Activated T-helper 2 cell treated with anti-CD3 and anti-CD28 coated beads, Interferon-gamma antibody, Interleukin-2, Interleukin-4, amounts not matched to agents 10 μg/mL and 5 μg/mL and 100 μg/mL, durations not matched to agents 14 hours and 24 hours and 36 hours (primary cell): Measurements from ENCODE around the gene HIP1R. TPM values are rescaled to one million over a fixed set of nuclear protein-coding genes. Genes with fewer than 3 reads are reported as not detected.
A peak's percentile ranks its signal among the peaks of the same experiment; 100 is the strongest.

Source experiments
- DNase-seq: peaks from one replicate; pipeline ENCODE4 v3.0.0; 2021; ENCODE audit warnings: low spot score
- H3K27ac Mint-ChIP-seq: one replicate; pipeline ENCODE4 v1.8.0; 2021; ENCODE audit warnings: mixed read lengths
- H3K27me3 Mint-ChIP-seq: one replicate; pipeline ENCODE4 v1.8.0; 2021; ENCODE audit warnings: low read depth, mixed read lengths
- H3K36me3 Mint-ChIP-seq: one replicate; pipeline ENCODE4 v1.8.0; 2021; ENCODE audit warnings: low read depth, mixed read lengths
- H3K4me1 Mint-ChIP-seq: one replicate; pipeline ENCODE4 v1.8.0; 2021; ENCODE audit warnings: low read depth, mixed read lengths
- H3K4me3 Mint-ChIP-seq: one replicate; pipeline ENCODE4 v1.8.0; 2021; ENCODE audit warnings: low read depth, mild to moderate bottlenecking, moderate library complexity, mixed read lengths
- H3K9me3 Mint-ChIP-seq: one replicate; pipeline ENCODE4 v1.8.0; 2021; ENCODE audit warnings: mixed read lengths
- intact Hi-C: fragments of 100-400 bp; cut with micrococcal nuclease; formaldehyde crosslinking; loops from one replicate; pipeline ENCODE4 v1.15.1; 2023
- total RNA-seq: library from RNA; stranded (reverse); gene quantifications from 2 replicates; pipeline ENCODE4 v1.2.3, GENCODE V29; 2022

Gene HIP1R
- total RNA-seq, 1 donor from 2014 or later, result 28.8 TPM

DNA sequence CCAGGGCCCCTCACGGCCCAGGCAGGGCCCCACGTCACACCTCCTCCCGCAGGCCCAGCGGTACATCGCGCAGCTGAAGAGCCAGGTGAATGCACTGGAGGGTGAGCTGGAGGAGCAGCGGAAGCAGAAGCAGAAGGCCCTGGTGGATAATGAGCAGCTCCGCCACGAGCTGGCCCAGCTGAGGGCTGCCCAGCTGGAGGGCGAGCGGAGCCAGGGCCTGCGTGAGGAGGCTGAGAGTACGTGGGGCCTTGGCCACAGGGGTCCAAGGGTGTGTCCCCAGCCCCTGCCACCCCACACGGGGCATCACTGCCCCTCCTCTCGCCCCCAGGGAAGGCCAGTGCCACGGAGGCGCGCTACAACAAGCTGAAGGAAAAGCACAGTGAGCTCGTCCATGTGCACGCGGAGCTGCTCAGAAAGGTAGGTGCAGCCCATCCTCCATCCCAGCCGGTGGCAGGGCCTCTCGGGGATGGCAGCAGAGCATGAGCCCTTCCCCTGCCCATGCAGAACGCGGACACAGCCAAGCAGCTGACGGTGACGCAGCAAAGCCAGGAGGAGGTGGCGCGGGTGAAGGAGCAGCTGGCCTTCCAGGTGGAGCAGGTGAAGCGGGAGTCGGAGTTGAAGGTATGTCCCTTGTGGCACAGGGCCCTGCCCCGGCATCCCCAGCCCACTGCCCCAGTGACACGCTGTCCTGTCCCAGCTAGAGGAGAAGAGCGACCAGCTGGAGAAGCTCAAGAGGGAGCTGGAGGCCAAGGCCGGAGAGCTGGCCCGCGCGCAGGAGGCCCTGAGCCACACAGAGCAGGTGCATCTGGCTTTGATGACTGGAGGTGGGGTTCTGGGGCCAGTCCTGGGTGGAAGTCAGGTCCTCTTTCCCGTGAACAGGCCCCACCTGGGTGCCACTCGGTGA lies 20.9 kb downstream of the HIP1R start:
- H3K36me3 Mint-ChIP-seq, result peaks cover 2% of the 10 kb centered on the region
- no peaks in the 10 kb centered on the region for H3K9me3 Mint-ChIP-seq
- no peak overlapping the region for H3K27ac Mint-ChIP-seq
- no peaks in the 10 kb centered on the region for H3K4me1 Mint-ChIP-seq
- DNase-seq, result no peak
- intact Hi-C loops, result no loop called here
- H3K4me3 Mint-ChIP-seq, result no peak overlapping the region
- H3K27me3 Mint-ChIP-seq, result no peaks in the 10 kb centered on the region

DNA sequence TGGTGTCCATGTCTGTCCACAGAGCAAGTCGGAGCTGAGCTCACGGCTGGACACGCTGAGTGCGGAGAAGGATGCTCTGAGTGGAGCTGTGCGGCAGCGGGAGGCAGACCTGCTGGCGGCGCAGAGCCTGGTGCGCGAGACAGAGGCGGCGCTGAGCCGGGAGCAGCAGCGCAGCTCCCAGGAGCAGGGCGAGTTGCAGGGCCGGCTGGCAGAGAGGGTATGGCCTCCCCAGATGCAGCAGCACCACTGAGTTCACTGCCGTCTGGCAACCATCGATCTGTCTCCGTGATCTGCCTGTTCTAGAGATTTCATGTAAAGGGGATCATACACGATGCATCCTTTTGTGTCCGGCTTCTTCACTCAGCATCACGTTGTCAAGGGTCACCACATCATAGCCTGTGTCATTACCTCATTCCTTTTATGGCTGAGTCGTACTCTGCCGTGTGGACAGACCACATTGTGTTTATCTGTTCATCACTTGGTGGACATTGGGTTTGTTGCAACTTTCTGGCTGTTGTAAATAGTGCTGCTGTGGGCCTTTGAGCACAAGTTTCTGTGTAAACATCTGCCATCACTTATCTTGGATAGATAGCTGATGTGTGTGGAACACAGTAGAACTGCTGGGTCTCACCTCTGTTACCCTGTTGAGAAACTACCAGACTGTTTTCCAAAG lies 21.9 kb downstream of the HIP1R start:
- H3K4me1 Mint-ChIP-seq, result no peaks in the 10 kb centered on the region
- intact Hi-C loops, result no loop called here
- H3K27me3 Mint-ChIP-seq, result no peaks in the 10 kb centered on the region
- H3K9me3 Mint-ChIP-seq, result no peaks in the 10 kb centered on the region
- no peak overlapping the region for H3K4me3 Mint-ChIP-seq
- peaks cover 6% of the 10 kb centered on the region for H3K36me3 Mint-ChIP-seq
- DNase-seq, result no peak
- no peak overlapping the region for H3K27ac Mint-ChIP-seq

DNA sequence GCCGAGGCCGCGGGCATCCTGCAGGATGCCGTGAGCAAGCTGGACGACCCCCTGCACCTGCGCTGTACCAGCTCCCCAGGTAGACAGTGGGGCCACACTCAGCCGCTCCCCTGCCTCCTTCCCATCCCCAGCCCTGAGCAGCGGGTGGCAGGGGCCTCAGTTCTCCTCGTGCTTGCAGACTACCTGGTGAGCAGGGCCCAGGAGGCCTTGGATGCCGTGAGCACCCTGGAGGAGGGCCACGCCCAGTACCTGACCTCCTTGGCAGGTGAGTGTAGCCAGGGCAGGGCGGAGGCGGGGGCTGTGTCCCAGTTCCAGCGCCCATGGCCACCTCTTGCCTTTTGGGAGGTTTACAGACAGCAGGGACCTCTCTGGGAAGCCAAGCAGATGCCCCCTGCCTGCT lies 22.9 kb downstream of the HIP1R start:
- peaks cover 6% of the 10 kb centered on the region for H3K36me3 Mint-ChIP-seq
- H3K9me3 Mint-ChIP-seq, result no peaks in the 10 kb centered on the region
- no peak overlapping the region for H3K27ac Mint-ChIP-seq
- no peaks in the 10 kb centered on the region for H3K4me1 Mint-ChIP-seq
- no peaks in the 10 kb centered on the region for H3K27me3 Mint-ChIP-seq
- no peak for DNase-seq
- H3K4me3 Mint-ChIP-seq, result no peak overlapping the region
- intact Hi-C loops, result no loop called here

GRCh38 chr12:122858591-122859302 lies 23.5 kb downstream of the HIP1R start:
- intact Hi-C loops, result no loop called here
- no peak overlapping the region for H3K4me3 Mint-ChIP-seq
- no peak overlapping the region for H3K27ac Mint-ChIP-seq
- no peaks in the 10 kb centered on the region for H3K4me1 Mint-ChIP-seq
- no peaks in the 10 kb centered on the region for H3K27me3 Mint-ChIP-seq
- H3K9me3 Mint-ChIP-seq, result no peaks in the 10 kb centered on the region
- DNase-seq, result no peak
- peaks cover 6% of the 10 kb centered on the region for H3K36me3 Mint-ChIP-seq

- Mint-ChIP-seq H3K27me3 (no peaks in the 10 kb centered on the region), H3K4me1 (no peaks in the 10 kb centered on the region), H3K36me3 (peaks cover 6% of the 10 kb centered on the region), H3K9me3 (no peaks in the 10 kb centered on the region), H3K4me3 (no peak overlapping the region), H3K27ac (no peak overlapping the region)
- intact Hi-C loops, result loop anchor here (1.0 kb wide), 1 partner anchor 93 kb away; no protein-coding TSS in a partner anchor
- DNase-seq, result no peak
Measured at GRCh38 chr12:122859303-122860039, 24.2 kb downstream of the HIP1R start.

- H3K27ac Mint-ChIP-seq, result no peak overlapping the region
- no peak overlapping the region for H3K4me3 Mint-ChIP-seq
- DNase-seq, result peak; percentile 67
- intact Hi-C loops, result loop anchor here (1.0 kb wide), 1 partner anchor 92 kb away; no protein-coding TSS in a partner anchor
- no peaks in the 10 kb centered on the region for H3K4me1 Mint-ChIP-seq
- no peaks in the 10 kb centered on the region for H3K27me3 Mint-ChIP-seq
- peaks cover 10% of the 10 kb centered on the region for H3K36me3 Mint-ChIP-seq
- no peaks in the 10 kb centered on the region for H3K9me3 Mint-ChIP-seq
Measured at GRCh38 chr12:122860040-122860853, 25.0 kb downstream of the HIP1R start.

DNA sequence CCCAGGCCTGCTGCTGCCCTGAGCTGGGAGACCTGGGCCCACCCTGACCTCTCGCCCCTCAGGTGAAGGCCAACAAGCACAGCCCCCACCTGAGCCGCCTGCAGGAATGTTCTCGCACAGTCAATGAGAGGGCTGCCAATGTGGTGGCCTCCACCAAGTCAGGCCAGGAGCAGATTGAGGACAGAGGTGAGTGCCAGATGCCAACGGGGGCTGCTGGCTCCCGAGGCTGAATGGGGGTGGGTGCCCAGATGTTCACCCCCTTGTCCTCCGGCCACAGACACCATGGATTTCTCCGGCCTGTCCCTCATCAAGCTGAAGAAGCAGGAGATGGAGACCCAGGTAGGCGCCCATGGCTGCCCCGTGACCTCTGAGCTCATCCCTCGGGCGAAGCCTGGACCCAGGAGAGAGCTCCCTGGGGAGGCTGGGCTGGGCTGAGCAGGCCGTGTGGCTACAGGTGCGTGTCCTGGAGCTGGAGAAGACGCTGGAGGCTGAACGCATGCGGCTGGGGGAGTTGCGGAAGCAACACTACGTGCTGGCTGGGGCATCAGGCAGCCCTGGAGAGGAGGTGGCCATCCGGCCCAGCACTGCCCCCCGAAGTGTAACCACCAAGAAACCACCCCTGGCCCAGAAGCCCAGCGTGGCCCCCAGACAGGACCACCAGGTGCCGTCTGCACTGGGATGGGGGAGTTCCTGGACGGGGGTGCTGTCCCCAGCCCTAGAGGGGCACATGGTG lies 25.8 kb downstream of the HIP1R start:
- Mint-ChIP-seq H3K27ac (no peak overlapping the region), H3K9me3 (no peaks in the 10 kb centered on the region), H3K4me3 (no peak overlapping the region), H3K27me3 (no peaks in the 10 kb centered on the region), H3K4me1 (no peaks in the 10 kb centered on the region), H3K36me3 (peaks cover 12% of the 10 kb centered on the region)
- intact Hi-C loops, result loop anchor here (1.0 kb wide), 1 partner anchor 91 kb away; no protein-coding TSS in a partner anchor
- no peak for DNase-seq

GRCh38 chr12:122861587-122861970 lies 26.3 kb downstream of the HIP1R start:
- Mint-ChIP-seq H3K4me1 (no peaks in the 10 kb centered on the region), H3K4me3 (no peak overlapping the region), H3K36me3 (peaks cover 17% of the 10 kb centered on the region), H3K27ac (no peak overlapping the region), H3K9me3 (no peaks in the 10 kb centered on the region), H3K27me3 (no peaks in the 10 kb centered on the region)
- intact Hi-C loops, result no loop called here
- DNase-seq, result no peak

- no peaks in the 10 kb centered on the region for H3K27me3 Mint-ChIP-seq
- DNase-seq, result no peak
- intact Hi-C loops, result no loop called here
- no peak overlapping the region for H3K27ac Mint-ChIP-seq
- no peaks in the 10 kb centered on the region for H3K9me3 Mint-ChIP-seq
- H3K4me1 Mint-ChIP-seq, result no peaks in the 10 kb centered on the region
- H3K4me3 Mint-ChIP-seq, result no peak overlapping the region
- peaks cover 21% of the 10 kb centered on the region for H3K36me3 Mint-ChIP-seq
Measured at GRCh38 chr12:122862110-122862634, 26.9 kb downstream of the HIP1R start.

GRCh38 chr12:122862872-122863701 lies 27.8 kb downstream of the HIP1R start:
- Mint-ChIP-seq H3K4me1 (no peaks in the 10 kb centered on the region), H3K27me3 (no peaks in the 10 kb centered on the region), H3K4me3 (no peak overlapping the region), H3K27ac (no peak overlapping the region), H3K9me3 (no peaks in the 10 kb centered on the region), H3K36me3 (peaks cover 21% of the 10 kb centered on the region)
- intact Hi-C loops, result no loop called here
- no peak for DNase-seq
